GM18858 (cell line): ENCODE data around the gene ACOXL.

Experiments
- ATAC-seq: cut with Tn5 transposase; IDR thresholded peaks from one replicate; pipeline ENCODE4 v1.9.1; 2021; ENCODE audit not compliant: unreplicated experiment

The ACOXL gene

GRCh38 chr2:110751642-110752041, 19.3 kb downstream of the ACOXL start:
- no peak for ATAC-seq

GRCh38 chr2:110752871-110753270, 20.5 kb downstream of the ACOXL start:
- no peak for ATAC-seq

- no peak for ATAC-seq
Measured at GRCh38 chr2:110755491-110756078, 23.2 kb downstream of the ACOXL start.

GRCh38 chr2:110759411-110759810, 27.0 kb downstream of the ACOXL start:
- no peak for ATAC-seq

GRCh38 chr2:110764931-110765330, 32.6 kb downstream of the ACOXL start:
- ATAC-seq = no peak

- no peak for ATAC-seq
Measured at GRCh38 chr2:110766291-110766690, 33.9 kb downstream of the ACOXL start.

- no peak for ATAC-seq
Measured at GRCh38 chr2:110768591-110768990, 36.2 kb downstream of the ACOXL start.

GRCh38 chr2:110770404-110770958, 38.1 kb downstream of the ACOXL start:
- no peak for ATAC-seq

- ATAC-seq = no peak
Measured at GRCh38 chr2:110770959-110771431, 38.6 kb downstream of the ACOXL start.

- no peak for ATAC-seq
Measured at GRCh38 chr2:110771547-110772382, 39.4 kb downstream of the ACOXL start.

- no peak for ATAC-seq
Measured at GRCh38 chr2:110772383-110772755, 40.0 kb downstream of the ACOXL start.

GRCh38 chr2:110773401-110773921, 41.1 kb downstream of the ACOXL start:
- no peak for ATAC-seq

GRCh38 chr2:110774701-110775100, 42.3 kb downstream of the ACOXL start:
- no peak for ATAC-seq

- ATAC-seq = no peak
Measured at GRCh38 chr2:110777531-110778311, 45.3 kb downstream of the ACOXL start.

GRCh38 chr2:110780461-110780860, 48.1 kb downstream of the ACOXL start:
- no peak for ATAC-seq

GRCh38 chr2:110783196-110783873, 51.0 kb downstream of the ACOXL start:
- no peak for ATAC-seq

- no peak for ATAC-seq
Measured at GRCh38 chr2:110784047-110784631, 51.8 kb downstream of the ACOXL start.

GRCh38 chr2:110785439-110785838, 53.1 kb downstream of the ACOXL start:
- no peak for ATAC-seq

GRCh38 chr2:110788976-110789375, 56.6 kb downstream of the ACOXL start:
- ATAC-seq = no peak

GRCh38 chr2:110789706-110790105, 57.3 kb downstream of the ACOXL start:
- ATAC-seq = no peak
